Activated CD4-positive, alpha-beta T cell treated with anti-CD3 and anti-CD28 coated beads, Interleukin-2, amount 50 U/mL, for 16 hours (primary cell): ENCODE results near the gene KCTD3.

Source experiments
- DNase-seq: peaks from one replicate; pipeline ENCODE4 v3.0.0-alpha.2; 2020

The KCTD3 gene

DNA sequence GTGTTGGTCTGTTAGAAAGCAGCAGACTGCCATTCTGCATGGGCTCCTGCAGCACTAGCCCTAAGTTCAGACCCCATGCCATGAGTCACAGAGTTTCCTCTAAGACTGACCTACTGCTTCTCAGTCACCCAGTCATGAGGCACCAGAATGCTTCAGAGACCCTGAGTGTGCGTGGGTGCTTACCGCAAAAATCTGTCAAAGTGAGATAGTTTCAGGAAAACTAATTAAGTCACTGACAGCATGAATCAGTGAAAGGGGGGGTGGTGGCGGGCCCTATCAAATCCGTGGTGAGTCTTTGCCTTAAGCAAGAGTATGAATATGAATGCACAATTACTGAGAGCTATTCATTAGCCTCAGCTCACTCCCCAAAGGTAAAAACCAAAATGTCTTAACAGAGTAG, 98.1 kb downstream of the KCTD3 start:
- peak; percentile 11 for DNase-seq

DNA sequence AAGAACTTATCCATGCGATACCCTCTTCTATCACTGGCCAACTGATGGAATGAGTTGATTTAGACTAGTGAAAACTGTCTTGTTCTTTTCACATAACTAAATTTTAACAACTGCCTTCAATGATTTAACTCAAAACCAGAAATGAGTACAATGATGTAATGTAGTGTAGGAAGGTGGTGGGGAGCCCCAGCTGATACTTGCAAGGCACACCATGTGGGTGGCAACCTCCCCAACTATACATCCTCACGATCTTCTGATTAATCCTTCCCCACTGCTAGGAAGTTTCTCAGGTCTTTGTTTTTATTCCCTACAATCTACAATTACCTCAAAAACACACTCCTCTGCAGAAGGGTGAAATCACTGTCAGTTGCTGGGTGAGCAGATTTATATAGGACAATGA, 100.7 kb downstream of the KCTD3 start:
- no peak for DNase-seq

DNA sequence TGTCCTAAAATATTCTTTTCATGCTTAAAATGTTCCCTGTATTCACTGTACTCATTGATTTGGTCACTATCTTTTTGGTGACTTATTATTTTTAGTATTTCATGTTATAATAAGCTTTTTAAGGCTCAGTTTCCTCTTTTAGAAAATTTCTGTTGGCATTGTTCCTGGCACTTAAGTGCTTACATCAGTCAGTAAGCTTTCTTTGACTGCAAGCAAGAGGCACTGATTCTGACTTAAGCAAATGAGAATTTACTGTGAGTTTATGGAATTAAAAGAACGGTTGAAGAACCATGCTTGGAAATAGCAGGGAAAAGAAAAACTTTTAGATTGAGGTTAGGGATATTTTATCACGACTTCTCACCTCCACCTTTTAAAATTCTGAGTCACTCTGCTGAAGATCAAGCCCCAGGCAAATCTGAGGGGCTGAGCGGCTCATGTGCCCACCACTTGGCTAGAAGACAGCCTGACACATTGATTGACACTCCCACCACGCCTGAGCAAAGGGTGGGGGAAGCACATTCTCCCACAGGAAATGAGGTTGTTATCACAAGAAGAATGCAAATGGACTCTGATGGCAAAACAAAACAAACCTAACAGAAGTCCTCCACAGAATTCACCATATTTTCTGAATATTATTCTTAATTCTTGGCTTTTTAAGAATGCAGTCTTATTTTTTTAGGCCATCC, 102.8 kb downstream of the KCTD3 start:
- DNase-seq, result no peak
